Stimulated activated CD8-positive, alpha-beta memory T cell treated with anti-CD3 and anti-CD28 coated beads, Interleukin-12 subunit alpha, Interleukin-12 subunit beta, amount 100 ng/mL, for 1 hour (primary cell): Measurements from ENCODE around the gene DPP8.
"Not testable (repeated sequence)": the region's sequence is repeated elsewhere in the genome, so short reads cannot be mapped to it uniquely, and the experiment has no call there.

Experiments used
- DNase-seq: peaks from one replicate; pipeline ENCODE4 v3.0.0-alpha.2; 2020; ENCODE audit warnings: low read depth

DPP8 gene

DNA sequence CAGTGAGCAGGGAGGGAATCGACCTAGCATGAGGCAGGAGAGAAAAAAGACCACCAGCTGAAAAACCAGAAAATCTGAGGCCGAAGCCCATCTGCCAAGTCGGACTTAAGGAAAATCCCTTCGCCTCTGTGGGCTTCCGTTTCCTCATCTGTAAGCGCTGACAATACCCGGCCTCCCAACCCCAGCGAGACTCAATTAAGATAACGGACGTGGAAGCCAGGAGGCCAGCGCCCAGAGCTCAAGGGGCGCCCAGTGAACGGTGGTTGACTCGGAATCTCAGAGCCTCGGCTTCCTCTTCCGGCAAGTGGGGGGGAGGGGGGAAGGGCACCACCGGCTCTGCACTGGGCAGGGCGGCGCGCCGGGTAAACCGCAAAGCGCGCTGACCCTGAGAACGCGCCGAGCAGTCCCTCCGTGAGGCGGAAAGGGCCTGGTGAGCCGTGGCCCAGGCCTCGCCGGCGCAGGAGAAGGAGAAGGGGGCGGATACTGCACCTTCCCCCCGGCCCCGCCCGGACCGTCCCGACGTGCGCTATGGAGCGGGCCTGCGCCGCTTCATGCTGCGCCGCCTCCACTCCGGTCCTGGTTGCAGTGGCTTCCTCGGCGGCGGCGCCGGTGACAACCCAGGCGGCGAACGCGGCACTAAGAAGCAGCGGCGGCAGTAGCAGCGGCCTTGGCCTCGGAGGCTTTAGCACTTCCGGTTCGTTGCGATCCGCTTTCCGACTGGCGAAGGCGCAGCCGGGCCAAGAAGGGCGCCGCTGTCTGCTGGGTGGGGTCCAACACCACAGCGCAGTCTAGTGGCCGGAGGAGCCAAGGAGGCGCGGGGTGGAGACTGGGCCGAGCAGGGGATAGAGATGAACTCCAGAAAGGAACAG is at the start of gene DPP8:
Gene DPP8 (minus strand): TSS at position 693 of the 869 bp plus-strand sequence. CDS start 5,136 bp downstream, outside the sequence.
- DNase-seq: peak; percentile 89

DNA sequence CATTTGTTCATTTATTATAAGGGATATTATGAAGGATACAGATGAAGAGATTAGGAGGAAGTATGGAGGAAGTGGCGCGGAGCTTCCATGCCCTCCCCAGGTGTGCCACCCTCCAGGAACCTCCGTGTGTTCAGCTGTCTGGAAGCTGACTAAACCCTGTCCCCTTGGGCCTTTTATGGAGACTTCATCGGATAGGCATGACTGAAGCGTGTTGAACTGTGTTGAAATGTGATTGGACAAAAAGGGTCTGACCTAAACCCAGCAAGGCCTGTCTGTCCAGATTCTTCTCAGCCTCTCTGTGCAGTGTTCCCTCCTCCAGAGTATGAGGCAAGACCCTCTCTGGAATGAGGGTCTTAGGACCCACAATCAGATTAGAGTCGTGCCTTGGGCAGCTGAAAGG is 44.4 kb upstream of the DPP8 start:
- DNase-seq: no peak

DNA sequence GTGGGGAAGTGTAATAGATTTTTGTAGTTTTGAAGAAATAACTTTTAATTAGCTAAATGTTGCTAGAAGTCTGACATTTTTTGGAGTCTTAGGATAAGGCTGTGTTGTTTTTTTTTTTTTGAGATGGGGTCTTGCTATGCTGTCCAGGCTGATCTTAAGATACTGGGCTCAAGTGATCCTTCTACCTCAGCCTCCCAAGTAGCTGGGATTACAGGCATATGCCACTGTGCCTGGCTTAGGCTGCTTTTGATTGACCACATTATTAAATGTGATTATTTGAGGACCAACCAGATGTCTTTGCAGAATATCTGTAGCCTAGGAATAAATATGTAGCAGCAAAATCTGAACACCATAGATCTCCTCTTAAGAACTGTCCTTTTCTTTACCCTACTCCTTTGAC is 42.5 kb upstream of the DPP8 start:
- DNase-seq: no peak

GRCh38 chr15:65558997-65559760 is 41.7 kb upstream of the DPP8 start:
- DNase-seq: no peak

DNA sequence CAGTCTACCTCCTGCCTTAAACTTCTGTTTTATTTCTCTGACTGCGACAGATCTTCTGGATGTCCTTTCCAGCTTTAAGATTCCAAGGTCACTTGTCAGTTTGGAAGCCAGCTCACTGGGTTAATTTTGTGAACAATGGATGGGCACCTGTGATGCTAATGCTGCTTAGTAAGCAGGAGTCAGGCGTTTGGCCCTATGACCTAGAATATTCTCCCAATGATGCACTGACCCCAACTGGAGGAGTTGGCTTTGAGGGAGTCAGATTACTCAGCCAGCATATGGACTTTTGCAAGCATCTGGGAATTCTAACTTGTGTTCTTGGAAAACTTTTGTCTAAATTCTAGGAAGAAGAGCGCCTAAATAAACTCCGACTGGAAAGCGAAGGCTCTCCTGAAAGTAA is 40.8 kb upstream of the DPP8 start:
- DNase-seq: no peak

- DNase-seq: no peak
These were observed 39.1 kb upstream of the DPP8 start for GRCh38 chr15:65556622-65557021.

- no peak for DNase-seq
These were observed 36.2 kb upstream of the DPP8 start for GRCh38 chr15:65553691-65554090.

DNA sequence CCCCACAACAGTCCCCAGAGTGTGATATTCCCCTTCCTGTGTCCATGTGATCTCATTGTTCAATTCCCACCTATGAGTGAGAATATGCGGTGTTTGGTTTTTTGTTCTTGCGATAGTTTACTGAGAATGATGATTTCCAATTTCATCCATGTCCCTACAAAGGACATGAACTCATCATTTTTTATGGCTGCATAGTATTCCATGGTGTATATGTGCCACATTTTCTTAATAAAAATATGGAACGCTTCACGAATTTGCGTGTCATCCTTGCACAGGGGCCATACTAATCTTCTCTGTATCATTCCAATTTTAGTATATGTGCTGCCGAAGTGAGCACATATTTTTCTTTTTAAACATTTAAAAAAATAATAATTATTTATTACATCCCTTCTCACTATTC is 35.4 kb upstream of the DPP8 start:
- DNase-seq: not testable (repeated sequence)

DNA sequence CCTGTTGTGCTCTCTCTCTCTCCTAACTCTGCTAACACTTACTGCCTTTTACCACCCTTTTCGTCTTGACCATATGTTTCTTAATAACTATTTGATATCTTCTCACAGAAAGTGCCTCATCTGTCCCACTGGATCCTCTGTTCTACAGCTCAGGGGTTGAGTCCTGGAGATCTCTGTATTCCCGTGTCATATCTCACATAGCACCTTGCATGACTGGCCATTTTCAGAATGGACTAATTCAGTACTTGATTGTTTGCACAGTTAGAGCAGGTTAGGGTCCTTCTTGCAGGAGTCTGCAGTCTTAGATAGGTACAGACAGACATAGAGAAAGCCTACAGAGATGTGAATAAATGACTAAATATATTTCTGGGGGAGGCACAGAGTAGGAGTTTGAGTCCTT is 33.7 kb upstream of the DPP8 start:
- no peak for DNase-seq

DNA sequence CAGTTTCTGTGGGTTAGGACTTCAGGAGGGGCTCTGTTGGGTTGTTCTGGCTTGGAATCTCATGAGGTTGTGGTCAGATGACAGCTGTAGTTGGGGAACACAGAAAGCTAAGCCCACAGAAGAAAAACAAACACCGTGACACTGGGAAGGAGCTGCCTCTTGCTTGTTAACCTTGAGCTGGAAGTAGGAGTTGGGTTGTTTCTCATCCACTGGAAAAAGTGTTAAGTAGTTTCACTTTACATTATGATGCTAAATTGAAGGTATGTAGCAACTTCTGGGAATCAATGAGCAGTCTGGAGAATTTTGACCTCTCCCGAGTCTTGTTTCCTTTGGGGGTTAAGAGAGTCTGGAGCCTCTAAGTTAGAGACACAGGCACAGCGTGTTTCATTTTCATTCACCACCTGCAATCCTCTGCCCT is 33.2 kb upstream of the DPP8 start:
- no peak for DNase-seq

DNA sequence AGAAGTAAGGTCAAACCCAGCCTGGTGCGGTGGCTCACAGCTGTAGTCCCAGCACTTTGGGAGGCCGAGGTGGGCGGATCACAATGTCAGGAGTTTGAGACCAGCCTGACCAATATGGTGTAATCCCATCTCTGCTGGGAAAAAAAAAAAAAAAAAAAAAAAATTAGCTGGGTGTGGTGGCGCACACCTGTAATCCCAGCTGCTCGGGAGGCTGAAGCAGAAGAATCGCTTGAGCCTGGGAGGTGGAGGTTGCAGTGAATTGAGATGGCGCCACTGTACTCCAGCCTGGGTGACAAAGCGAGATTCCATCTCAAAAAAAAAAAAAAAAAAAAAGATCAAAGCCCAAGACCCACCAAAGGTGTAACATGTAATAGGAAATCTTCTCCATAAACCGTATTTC is 31.8 kb upstream of the DPP8 start:
- DNase-seq: not testable (repeated sequence)

- no peak for DNase-seq
These were observed 30.4 kb upstream of the DPP8 start for GRCh38 chr15:65547841-65548240.

- no peak for DNase-seq
These were observed 23.8 kb upstream of the DPP8 start for GRCh38 chr15:65541231-65541820.

- DNase-seq: no peak
These were observed 22.8 kb upstream of the DPP8 start for GRCh38 chr15:65540314-65540713.

DNA sequence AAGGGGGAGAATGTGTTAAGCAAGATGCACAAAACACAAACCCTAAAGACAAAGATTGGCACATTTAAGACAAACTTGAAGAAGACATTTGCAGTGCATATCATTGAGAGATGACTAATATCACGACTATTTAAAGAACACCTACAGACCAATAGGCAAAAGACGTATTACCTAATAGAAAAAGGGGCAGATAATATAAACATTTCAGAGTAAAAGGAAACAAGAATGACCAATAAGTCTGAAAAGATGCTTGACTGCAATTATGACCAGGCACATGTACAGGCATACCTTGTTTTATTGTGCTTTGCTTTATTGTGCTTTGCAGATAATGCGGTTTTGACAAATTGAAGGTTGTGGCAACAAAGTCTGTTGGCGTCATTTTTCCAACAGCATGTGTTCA is 17.7 kb upstream of the DPP8 start:
- no peak for DNase-seq

GRCh38 chr15:65533057-65533756 is 15.7 kb upstream of the DPP8 start:
- no peak for DNase-seq

GRCh38 chr15:65532738-65533051 is 15.2 kb upstream of the DPP8 start:
- no peak for DNase-seq

GRCh38 chr15:65530318-65531111 is 13.0 kb upstream of the DPP8 start, which contains the start of gene HACD3:
HACD3 (plus strand) TSS chr15:65530463; CDS start chr15:65530632, 169 bp downstream.
- peak; percentile 76 for DNase-seq

- DNase-seq: no peak
These were observed 12.4 kb upstream of the DPP8 start for GRCh38 chr15:65529762-65530317.

DNA sequence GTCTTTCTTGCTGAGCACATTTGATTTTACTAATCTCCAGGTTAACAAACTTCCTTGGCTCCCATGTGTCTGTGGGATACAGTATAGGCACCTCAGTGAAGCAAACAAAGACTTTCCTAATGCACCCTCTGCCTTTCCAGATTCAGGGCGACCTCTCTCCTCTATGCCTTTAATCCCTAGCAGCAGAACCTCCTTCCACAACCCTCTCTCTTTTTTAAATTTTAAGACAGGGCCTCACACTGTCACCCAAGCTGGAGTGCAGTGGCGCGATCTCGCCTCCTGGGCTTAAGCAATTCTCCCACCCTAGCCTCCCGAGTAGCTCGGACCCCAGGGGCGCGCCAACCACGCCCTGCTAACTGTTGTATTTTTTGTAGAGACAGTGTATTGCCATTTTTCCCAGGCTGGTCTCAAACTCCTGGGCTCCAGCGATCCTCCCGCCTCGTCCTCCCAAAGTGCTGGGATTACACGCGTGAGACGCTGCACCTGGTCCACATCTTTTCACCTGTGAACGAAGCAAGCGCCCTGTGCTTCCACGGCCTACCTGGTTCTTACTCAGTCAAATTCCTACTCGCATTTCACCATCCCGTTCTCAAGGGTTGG is 11.1 kb upstream of the DPP8 start:
- DNase-seq: no peak

- DNase-seq: no peak
These were observed 8.1 kb upstream of the DPP8 start for GRCh38 chr15:65525622-65526021.
